HG03460 (cell line): ENCODE results near the gene ICAM1.
"Not testable (repeated sequence)": the region's sequence is repeated elsewhere in the genome, so short reads cannot be mapped to it uniquely, and the experiment has no call there.

ENCODE experiments used
- ATAC-seq: cut with Tn5 transposase; IDR thresholded peaks from one replicate; pipeline ENCODE4 v1.9.1; 2021; ENCODE audit not compliant: unreplicated experiment

Gene ICAM1

GRCh38 chr19:10241826-10242449, 29.0 kb upstream of the ICAM1 start:
- not testable (repeated sequence) for ATAC-seq

DNA sequence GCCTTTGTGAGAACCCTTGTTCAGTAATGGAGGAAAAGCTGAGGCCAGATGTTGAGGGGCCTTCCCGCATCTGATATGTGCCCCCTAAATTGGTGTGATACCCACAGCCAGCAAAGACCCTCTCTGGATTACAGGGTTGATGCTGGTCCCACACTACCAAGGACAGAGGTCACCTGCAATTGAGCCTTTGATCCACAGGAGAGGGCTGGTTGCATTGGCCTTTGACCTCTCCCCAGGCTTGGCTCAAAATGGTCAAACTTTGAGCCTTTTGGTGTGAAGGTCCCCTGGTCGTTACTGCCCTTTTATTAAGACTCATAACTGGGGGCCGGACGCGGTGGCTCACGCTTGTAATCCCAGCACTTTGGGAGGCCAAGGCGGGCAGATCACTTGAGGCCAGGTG, 27.3 kb upstream of the ICAM1 start:
- no peak for ATAC-seq

DNA sequence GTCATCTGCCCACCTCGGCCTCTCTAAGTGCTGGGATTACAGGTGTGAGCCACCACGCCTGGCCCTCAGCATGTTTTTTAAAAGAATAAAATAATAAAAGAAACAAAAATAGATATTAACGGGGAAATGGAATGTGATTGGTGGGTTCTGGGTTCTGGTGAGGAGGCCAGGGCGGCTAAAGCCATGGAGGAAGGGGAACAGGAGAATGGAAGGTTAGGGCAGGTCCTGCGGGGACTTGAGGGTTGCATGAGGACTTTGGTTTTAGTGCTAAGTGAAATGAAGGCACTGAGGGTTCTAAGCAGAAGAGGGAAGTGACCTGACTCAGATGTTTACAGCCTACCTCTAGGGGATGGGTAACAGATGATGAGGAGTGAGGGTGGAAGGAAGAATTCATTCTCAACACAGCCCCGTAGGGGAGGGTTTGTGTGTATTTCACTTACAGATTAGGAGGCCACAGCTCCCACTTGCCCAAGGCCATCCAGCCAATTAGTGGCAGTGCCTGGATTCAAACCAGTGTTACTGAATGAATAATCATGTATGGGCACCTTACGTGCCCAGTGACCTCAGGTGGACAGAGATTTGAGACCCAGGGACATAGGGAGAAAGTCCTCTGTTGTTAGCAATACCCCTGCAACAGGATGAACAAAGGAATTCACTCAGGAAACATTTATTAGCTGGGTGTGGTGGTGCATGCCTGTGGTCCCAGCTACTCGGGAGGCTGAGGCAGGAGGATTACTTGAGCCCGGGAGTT, 25.6 kb upstream of the ICAM1 start:
- no peak for ATAC-seq

DNA sequence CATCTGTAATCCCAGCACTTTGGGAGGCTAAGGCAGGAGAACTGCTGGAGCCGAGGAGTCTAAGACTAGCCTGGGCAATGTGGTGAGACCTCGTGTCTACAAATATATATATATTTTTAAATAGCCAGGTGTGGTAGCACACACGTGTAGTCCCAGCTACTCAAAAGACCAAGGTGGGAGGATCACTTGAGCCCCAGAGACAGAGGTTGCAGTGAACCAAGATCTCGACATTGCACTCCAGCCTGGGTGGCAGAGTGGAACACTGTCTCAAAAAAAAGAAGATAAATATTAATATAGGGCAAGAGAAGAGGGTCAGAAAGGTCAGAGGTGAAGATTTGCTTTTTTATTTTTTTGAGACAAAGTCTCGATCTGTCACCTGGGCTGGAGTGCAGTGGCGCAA, 24.4 kb upstream of the ICAM1 start:
- no peak for ATAC-seq

DNA sequence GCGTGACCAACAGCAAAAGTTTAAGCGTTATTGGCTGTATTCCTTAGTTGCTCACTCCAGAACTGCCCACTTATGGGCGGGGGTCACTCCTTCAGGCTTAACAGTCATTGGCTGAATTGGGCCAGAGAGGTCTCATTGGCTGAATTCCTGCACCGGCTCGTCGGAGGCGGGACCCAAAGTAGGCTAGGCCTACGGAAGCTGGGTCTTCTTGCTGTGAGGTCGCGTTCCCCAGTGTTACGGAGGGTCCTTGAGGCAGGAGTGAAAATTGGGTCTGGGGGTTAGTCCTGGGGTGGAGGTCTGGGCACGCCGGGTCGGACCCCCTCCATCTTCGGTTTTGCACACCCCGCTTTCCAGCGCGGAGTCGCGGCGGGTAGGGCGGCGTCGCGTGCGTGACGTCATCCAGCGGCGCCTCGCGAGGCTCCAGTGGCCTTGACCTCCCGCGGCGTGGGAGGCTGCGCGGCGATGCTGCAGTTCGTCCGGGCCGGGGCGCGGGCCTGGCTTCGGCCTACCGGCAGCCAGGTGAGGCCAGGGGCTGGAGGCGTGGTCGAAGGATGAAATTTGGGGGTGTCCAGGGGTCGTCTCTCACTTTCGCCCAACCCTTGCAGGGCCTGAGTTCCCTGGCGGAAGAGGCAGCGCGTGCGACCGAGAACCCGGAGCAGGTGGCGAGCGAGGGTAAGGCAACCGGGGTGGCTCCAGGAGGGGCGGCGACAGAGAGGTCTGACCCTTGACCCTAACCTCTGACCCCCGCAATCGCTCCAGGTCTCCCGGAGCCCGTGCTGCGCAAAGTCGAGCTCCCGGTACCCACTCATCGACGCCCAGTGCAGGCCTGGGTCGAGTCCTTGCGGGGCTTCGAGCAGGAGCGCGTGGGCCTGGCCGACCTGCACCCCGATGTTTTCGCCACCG, 18.9 kb upstream of the ICAM1 start, which contains the start of gene MRPL4:
TSS of gene MRPL4 (plus strand) at position 423 of the 903 bp plus-strand sequence. CDS start at position 463, 40 bp downstream.
- ATAC-seq = peak; percentile 92

- ATAC-seq = no peak
Observed at GRCh38 chr19:10252707-10253106, 18.2 kb upstream of the ICAM1 start.

DNA sequence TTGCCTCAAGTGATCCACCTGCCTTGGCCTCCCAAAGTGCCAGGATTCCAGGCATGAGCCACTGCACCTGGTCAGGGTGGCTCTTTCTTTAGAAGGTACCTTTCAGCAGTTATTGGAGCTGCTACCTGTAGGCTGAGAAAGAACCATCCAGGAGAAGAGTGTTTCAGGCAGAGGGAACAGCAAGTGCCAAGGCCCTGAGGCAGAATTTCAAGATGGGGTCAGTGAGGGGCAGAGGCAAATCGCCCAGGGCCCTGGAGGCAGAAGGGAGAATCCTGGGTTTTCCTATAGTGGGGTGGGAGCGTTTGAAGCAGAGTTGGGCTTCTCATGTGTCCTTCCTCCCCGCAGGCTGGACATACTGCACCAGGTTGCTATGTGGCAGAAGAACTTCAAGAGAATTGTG, 16.7 kb upstream of the ICAM1 start:
- ATAC-seq = no peak

DNA sequence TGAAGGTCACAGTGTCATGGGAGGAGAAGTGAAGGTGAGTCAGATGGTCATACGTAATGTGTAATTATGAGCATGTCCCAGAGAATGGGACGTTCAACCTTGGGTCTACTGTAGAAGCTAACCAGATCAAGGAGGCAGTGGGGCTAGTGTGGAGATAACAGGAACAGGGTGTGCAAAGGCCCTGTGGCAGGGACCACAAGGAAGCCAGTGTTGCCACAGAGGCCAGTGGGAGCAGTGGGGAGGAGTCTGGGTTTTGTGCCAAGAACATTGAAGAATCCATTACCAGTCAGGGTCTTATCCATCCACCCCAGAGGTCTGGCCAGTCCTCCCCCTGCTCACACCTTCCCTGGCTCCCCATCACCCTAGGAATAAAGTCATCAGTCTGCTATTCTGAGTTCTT, 15.6 kb upstream of the ICAM1 start:
- ATAC-seq = no peak

- ATAC-seq = no peak
Observed at GRCh38 chr19:10256551-10256950, 14.4 kb upstream of the ICAM1 start.

DNA sequence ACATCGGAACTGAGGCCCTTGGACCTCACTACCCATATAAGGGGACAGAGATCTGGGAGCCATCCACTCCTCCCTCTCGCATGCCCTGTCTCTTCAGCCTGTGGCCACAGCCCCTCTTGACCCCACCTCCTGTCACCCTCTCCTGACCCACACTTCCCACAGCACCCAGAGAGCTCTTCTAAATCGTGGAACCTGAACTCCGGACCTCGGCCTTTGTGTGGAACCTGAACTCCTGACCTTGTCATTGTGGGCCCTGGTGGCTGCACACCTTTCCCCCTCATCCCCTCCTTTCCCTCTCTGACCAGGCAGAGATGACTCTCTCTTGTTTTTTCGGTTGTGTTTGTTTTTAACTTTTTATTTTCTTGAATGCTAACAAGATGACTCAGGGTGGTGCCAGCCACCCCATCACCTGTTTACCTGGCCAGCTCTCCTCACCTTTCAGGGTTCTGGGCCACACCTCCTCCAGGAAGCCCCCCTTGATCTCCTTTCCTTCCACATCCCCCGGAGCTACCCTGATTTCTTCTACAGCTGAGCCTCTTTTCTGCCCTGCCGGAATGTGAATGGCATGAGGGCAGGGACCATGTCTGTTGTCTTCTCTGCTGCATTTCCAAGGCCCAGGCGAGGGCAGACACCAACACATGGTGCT, 13.8 kb upstream of the ICAM1 start:
- ATAC-seq = no peak

DNA sequence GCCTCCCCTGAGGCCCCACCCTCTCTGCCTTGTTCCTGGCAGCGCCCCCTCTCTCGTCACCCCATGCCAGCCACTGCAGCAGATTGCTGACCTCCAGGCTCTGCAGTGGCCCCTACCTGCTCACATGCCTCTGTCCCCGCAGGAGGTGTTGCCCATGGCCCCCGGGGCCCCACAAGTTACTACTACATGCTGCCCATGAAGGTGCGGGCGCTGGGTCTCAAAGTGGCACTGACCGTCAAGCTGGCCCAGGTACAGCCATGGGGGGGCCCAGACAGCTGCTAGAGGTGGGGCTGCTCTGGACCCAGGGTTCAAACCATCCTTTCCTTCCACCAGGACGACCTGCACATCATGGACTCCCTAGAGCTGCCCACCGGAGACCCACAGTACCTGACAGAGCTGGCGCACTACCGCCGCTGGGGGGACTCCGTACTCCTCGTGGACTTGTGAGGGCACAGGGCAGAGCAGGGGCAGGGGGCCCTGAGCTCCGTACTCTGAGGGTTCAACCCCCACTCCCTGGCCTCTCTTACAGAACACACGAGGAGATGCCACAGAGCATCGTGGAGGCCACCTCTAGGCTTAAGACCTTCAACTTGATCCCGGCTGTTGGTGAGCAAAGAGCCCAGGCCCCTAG, 12.7 kb upstream of the ICAM1 start:
- ATAC-seq = no peak

- ATAC-seq = no peak
Observed at GRCh38 chr19:10259162-10259905, 11.6 kb upstream of the ICAM1 start.

- ATAC-seq = no peak
Observed at GRCh38 chr19:10260141-10260584, 10.8 kb upstream of the ICAM1 start.

DNA sequence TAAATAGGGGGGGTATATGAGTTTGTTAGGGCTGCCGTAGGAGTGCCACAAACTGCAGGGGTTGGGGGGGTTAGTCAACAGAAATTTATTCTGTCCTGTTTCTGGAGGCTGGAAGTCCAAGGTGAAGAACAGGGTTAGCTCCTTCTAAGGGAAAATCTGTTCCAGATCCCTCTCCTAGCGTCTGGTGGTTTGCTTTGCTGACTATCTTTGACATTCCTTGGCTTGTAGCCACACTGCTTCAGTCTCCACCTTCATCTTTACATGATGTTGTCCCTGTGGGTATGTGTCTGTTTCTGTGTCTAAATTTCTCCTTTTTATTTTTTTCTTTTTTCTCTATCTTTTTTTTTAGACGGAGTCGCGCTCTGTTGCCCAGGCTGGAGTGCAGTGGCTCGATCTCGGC, 8.1 kb upstream of the ICAM1 start:
- ATAC-seq = no peak

GRCh38 chr19:10266706-10267105, 4.2 kb upstream of the ICAM1 start:
- no peak for ATAC-seq

- ATAC-seq = no peak
Observed at GRCh38 chr19:10268071-10268470, 2.8 kb upstream of the ICAM1 start.

DNA sequence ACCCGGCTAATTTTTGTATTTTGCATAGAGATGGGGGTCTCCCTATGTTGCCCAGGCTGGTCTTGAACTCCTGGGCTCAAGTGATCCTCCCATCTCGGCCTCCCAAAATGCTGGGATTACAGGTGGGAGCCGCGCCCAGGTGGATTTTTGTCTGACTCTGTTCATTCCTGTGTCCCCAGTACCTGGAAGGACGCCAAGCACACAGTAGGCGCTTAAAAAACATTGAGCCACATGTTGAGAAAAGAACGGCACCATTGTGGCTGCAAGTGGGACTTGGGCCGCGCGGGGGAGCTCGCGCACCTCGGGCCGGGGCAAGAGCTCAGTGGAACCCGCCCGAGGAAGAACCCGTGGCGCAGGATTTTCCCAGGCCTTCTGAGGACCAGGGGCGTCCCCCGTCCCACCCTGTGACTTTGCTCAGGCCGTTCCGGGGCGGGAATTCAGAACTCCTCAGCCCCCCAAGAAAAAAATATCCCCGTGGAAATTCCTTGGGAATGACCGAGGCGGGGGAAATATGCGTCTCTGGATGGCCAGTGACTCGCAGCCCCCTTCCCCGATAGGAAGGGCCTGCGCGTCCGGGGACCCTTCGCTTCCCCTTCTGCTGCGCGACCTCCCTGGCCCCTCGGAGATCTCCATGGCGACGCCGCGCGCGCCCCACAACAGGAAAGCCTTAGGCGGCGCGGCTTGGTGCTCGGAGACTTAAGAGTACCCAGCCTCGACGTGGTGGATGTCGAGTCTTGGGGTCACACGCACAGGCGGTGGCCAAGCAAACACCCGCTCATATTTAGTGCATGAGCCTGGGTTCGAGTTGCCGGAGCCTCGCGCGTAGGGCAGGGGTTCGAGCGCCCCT, 1.4 kb upstream of the ICAM1 start:
- peak; percentile 22 for ATAC-seq

- peak; percentile 38 for ATAC-seq
Observed at GRCh38 chr19:10270180-10270615, 722 bp upstream of the ICAM1 start.

- ATAC-seq = peak; percentile 13
Observed at GRCh38 chr19:10271543-10272086, 695 bp downstream of the ICAM1 start.
